Activated CD4-positive, alpha-beta T cell treated with anti-CD3 and anti-CD28 coated beads for 36 hours (primary cell): ENCODE measurements around the gene RPP25. TPM values are rescaled to one million over a fixed set of nuclear protein-coding genes. Genes with fewer than 3 reads are reported as not detected.
"Not testable (repeated sequence)": the region's sequence is repeated elsewhere in the genome, so short reads cannot be mapped to it uniquely, and the experiment has no call there.

Source experiments
- ATAC-seq: fragments of 200-7000 bp; cut with Tn5 transposase; one replicate; pipeline ENCODE4 v1.10.0; 2021; ENCODE audit warnings: mild to moderate bottlenecking, moderate library complexity
- CTCF ChIA-PET: fragments of 350-600 bp; sonication (Branson Sonifier 250); formaldehyde crosslinking; loops from one replicate; lab custom pipeline; 2021; ENCODE audit warnings: antibody characterized with exemption; lab: Charles Lee
- POLR2A ChIA-PET: fragments of 350-600 bp; sonication (Branson Sonifier 250); formaldehyde crosslinking; loops from one replicate; lab custom pipeline; 2021; ENCODE audit warnings: antibody characterized with exemption, inconsistent platforms; lab: Charles Lee
- DNase-seq: peaks from one replicate; pipeline ENCODE4 v3.0.0-alpha.2; 2020
- H3K27ac Mint-ChIP-seq: one replicate; pipeline ENCODE4 v1.8.0; 2021; ENCODE audit warnings: mixed read lengths
- H3K27me3 Mint-ChIP-seq: one replicate; pipeline ENCODE4 v1.8.0; 2021; ENCODE audit warnings: mixed read lengths
- H3K36me3 Mint-ChIP-seq: one replicate; pipeline ENCODE4 v1.8.0; 2021; ENCODE audit warnings: low read depth, mixed read lengths
- H3K4me1 Mint-ChIP-seq: one replicate; pipeline ENCODE4 v1.8.0; 2021; ENCODE audit warnings: mixed read lengths
- H3K4me3 Mint-ChIP-seq: one replicate; pipeline ENCODE4 v1.8.0; 2021; ENCODE audit warnings: mild to moderate bottlenecking, moderate library complexity, mixed read lengths
- H3K9me3 Mint-ChIP-seq: one replicate; pipeline ENCODE4 v1.8.0; 2021; ENCODE audit warnings: low read depth, mixed read lengths
- intact Hi-C, 2 experiments: fragments of 100-400 bp; cut with DNase I in 1 of 2; cut with micrococcal nuclease in 1 of 2; formaldehyde crosslinking; loops; one replicate each; pipeline versions ENCODE4 v1.14.2 to v1.15.1; 2022 to 2024; cut with DNase I, micrococcal nuclease
- total RNA-seq, 2 experiments: library from RNA; stranded (reverse); gene quantifications; one replicate each; pipeline ENCODE4 v1.2.3, GENCODE V29; 2021

The RPP25 gene
- total RNA-seq, 2 experiments from 2014 or later, result 5.4 to 6.2 TPM

GRCh38 chr15:74928771-74929198 lies 27.8 kb downstream of the RPP25 start:
- POLR2A ChIA-PET, result no interaction called here
- Mint-ChIP-seq H3K4me3 (no peak overlapping the region), H3K4me1 (peaks cover 7% of the 10 kb centered on the region), H3K36me3 (peaks cover 35% of the 10 kb centered on the region), H3K9me3 (no peaks in the 10 kb centered on the region), H3K27me3 (no peaks in the 10 kb centered on the region), H3K27ac (no peak overlapping the region)
- CTCF ChIA-PET, result interaction anchor here (0.6 kb wide), 1 partner anchor 20 kb away, joined by 3 read pairs; no protein-coding TSS in a partner anchor
- no peak for DNase-seq
- ATAC-seq, result no peak
- intact Hi-C loops, result no loop called here

- Mint-ChIP-seq H3K4me3 (no peak overlapping the region), H3K27me3 (no peaks in the 10 kb centered on the region), H3K9me3 (no peaks in the 10 kb centered on the region), H3K36me3 (peaks cover 51% of the 10 kb centered on the region), H3K27ac (no peak overlapping the region), H3K4me1 (peaks cover 5% of the 10 kb centered on the region)
- intact Hi-C loops, result no loop called here
- ChIA-PET POLR2A (interaction anchor here (1.4 kb wide), 1 partner anchor 9 kb away, joined by 3 read pairs; no protein-coding TSS in a partner anchor), CTCF (interaction anchor here (1.4 kb wide), 1 partner anchor 23 kb away, joined by 7 read pairs; no protein-coding TSS in a partner anchor)
- no peak for DNase-seq
- no peak for ATAC-seq
Measured at GRCh38 chr15:74924525-74924924, 32.0 kb downstream of the RPP25 start.

GRCh38 chr15:74920456-74920855 lies 36.1 kb downstream of the RPP25 start:
- DNase-seq, result no peak
- intact Hi-C loops, result no loop called here
- Mint-ChIP-seq H3K27ac (no peak overlapping the region), H3K36me3 (peaks cover 54% of the 10 kb centered on the region), H3K27me3 (no peaks in the 10 kb centered on the region), H3K4me3 (no peak overlapping the region), H3K4me1 (peaks cover 5% of the 10 kb centered on the region), H3K9me3 (no peaks in the 10 kb centered on the region)
- ChIA-PET POLR2A (no interaction called here), CTCF (interaction anchor here (0.5 kb wide), 1 partner anchor 109 kb away, joined by 3 read pairs; no protein-coding TSS in a partner anchor)
- no peak for ATAC-seq

- POLR2A ChIA-PET, result interaction anchor here (1.4 kb wide), 1 partner anchor 11 kb away, joined by 5 read pairs; the partner anchor contains the start of gene FAM219B
- no peaks in the 10 kb centered on the region for H3K4me1 Mint-ChIP-seq
Measured at GRCh38 chr15:74917676-74918075, 38.9 kb downstream of the RPP25 start.

GRCh38 chr15:74913799-74914198 lies 42.8 kb downstream of the RPP25 start:
- POLR2A ChIA-PET, result not testable (repeated sequence)

More at GRCh38 chr15:74917676-74918075, 38.9 kb downstream of the RPP25 start:
- Mint-ChIP-seq H3K4me3 (no peak overlapping the region), H3K27ac (no peak overlapping the region), H3K9me3 (no peaks in the 10 kb centered on the region), H3K36me3 (peaks cover 59% of the 10 kb centered on the region), H3K27me3 (no peaks in the 10 kb centered on the region)
- CTCF ChIA-PET, result interaction anchor here (0.6 to 1.5 kb wide), 3 partner anchors 10 to 296 kb away, joined by 3 to 4 read pairs (median 3); no protein-coding TSS in a partner anchor
- DNase-seq (no peak), ATAC-seq (no peak)
- intact Hi-C loops, result no loop called here

GRCh38 chr15:74913041-74913440 lies 43.5 kb downstream of the RPP25 start:
- H3K27ac Mint-ChIP-seq, result no peak overlapping the region
- CTCF ChIA-PET, result interaction anchor here (0.7 to 4.8 kb wide), 3 partner anchors 12 to 455 kb away, joined by 3 to 40 read pairs (median 3); no protein-coding TSS in a partner anchor
- no peaks in the 10 kb centered on the region for H3K27me3 Mint-ChIP-seq

More at GRCh38 chr15:74913799-74914198, 42.8 kb downstream of the RPP25 start:
- CTCF ChIA-PET, result interaction anchor here (0.5 to 1.2 kb wide), 2 partner anchors 106 to 454 kb away, joined by 3 read pairs; no protein-coding TSS in a partner anchor
- H3K4me3 Mint-ChIP-seq, H3K27me3 Mint-ChIP-seq, ATAC-seq, DNase-seq, H3K27ac Mint-ChIP-seq, intact Hi-C loops, H3K4me1 Mint-ChIP-seq, H3K9me3 Mint-ChIP-seq: not testable (repeated sequence)
- H3K36me3 Mint-ChIP-seq, result peaks cover 41% of the 10 kb centered on the region

GRCh38 chr15:74908635-74909034 lies 47.9 kb downstream of the RPP25 start:
- peaks cover 36% of the 10 kb centered on the region for H3K36me3 Mint-ChIP-seq
- DNase-seq (no peak), ATAC-seq (no peak)
- ChIA-PET CTCF (interaction anchor here (0.5 to 4.8 kb wide), 5 partner anchors 8 to 227 kb away, joined by 3 to 40 read pairs (median 4); no protein-coding TSS in a partner anchor), POLR2A (interaction anchor here (0.7 kb wide), 1 partner anchor 295 kb away, joined by 4 read pairs; no protein-coding TSS in a partner anchor)
- no peak overlapping the region for H3K4me3 Mint-ChIP-seq
- H3K9me3 Mint-ChIP-seq, result no peaks in the 10 kb centered on the region
- H3K27me3 Mint-ChIP-seq, result no peaks in the 10 kb centered on the region
- no peak overlapping the region for H3K27ac Mint-ChIP-seq
- H3K4me1 Mint-ChIP-seq, result peaks cover 29% of the 10 kb centered on the region
- intact Hi-C loops, result loop anchor here in 1 of 2 experiments (5.0 kb wide), 1 partner anchor 294 kb away; the partner anchor contains the start of gene C15orf39

More at GRCh38 chr15:74913041-74913440, 43.5 kb downstream of the RPP25 start:
- Mint-ChIP-seq H3K4me3 (no peak overlapping the region), H3K9me3 (no peaks in the 10 kb centered on the region), H3K4me1 (no peaks in the 10 kb centered on the region), H3K36me3 (peaks cover 39% of the 10 kb centered on the region)
- DNase-seq (no peak), ATAC-seq (no peak)
- POLR2A ChIA-PET, result no interaction called here
- intact Hi-C loops, result no loop called here

GRCh38 chr15:74907163-74907870 lies 49.3 kb downstream of the RPP25 start:
- Mint-ChIP-seq H3K4me1 (peaks cover 31% of the 10 kb centered on the region), H3K27ac (peak overlapping the region; percentile 94), H3K4me3 (peak overlapping the region; percentile 92), H3K9me3 (no peaks in the 10 kb centered on the region), H3K36me3 (peaks cover 31% of the 10 kb centered on the region), H3K27me3 (no peaks in the 10 kb centered on the region)
- DNase-seq, result no peak
- POLR2A ChIA-PET, result interaction anchor here (0.6 to 1.7 kb wide), 4 partner anchors 18 to 201 kb away, joined by 3 to 7 read pairs (median 5); partner anchors contain the start of genes COX5A and MPI
- peak; percentile 36 for ATAC-seq
- intact Hi-C loops, result loop anchor here in 1 of 2 experiments (5.0 kb wide), 1 partner anchor 295 kb away; the partner anchor contains the start of gene C15orf39
- CTCF ChIA-PET, result interaction anchor here (0.6 to 2.9 kb wide), 12 partner anchors 10 to 692 kb away, joined by 3 to 11 read pairs (median 4); no protein-coding TSS in a partner anchor

GRCh38 chr15:74906450-74907162 lies 50.0 kb downstream of the RPP25 start, which contains the start of gene FAM219B:
Gene FAM219B (minus strand): TSS chr15:74906851. CDS start chr15:74906800, 51 bp downstream.
- intact Hi-C loops, result loop anchor here (1.0 to 5.0 kb wide), 6 partner anchors 16 to 296 kb away; partner anchors contain the start of genes C15orf39 (in 1 of the 2), COX5A (in 1 of the 2), MPI (in 1 of the 2) and SCAMP2 (in 1 of the 2)
- DNase-seq (peak; percentile 88), ATAC-seq (peak; percentile 88)
- Mint-ChIP-seq H3K27me3 (no peaks in the 10 kb centered on the region), H3K4me3 (peak within 1 kb of the TSS; percentile 92), H3K36me3 (peaks cover 33% of the 10 kb centered on the region), H3K9me3 (no peaks in the 10 kb centered on the region), H3K27ac (peak within 1 kb of the TSS; percentile 94), H3K4me1 (peaks cover 37% of the 10 kb centered on the region)
- CTCF ChIA-PET, result interaction anchor here (0.6 to 2.9 kb wide), 14 partner anchors 9 to 270 kb away, joined by 3 to 11 read pairs (median 4); no protein-coding TSS in a partner anchor
- POLR2A ChIA-PET, result interaction anchor here (0.6 to 1.7 kb wide), 7 partner anchors 11 to 202 kb away, joined by 3 to 7 read pairs (median 4); partner anchors contain the start of genes COX5A and MPI

- Mint-ChIP-seq H3K4me3 (peak overlapping the region; percentile 92), H3K9me3 (no peaks in the 10 kb centered on the region), H3K27ac (peak overlapping the region; percentile 70), H3K36me3 (peaks cover 32% of the 10 kb centered on the region), H3K4me1 (peaks cover 40% of the 10 kb centered on the region), H3K27me3 (no peaks in the 10 kb centered on the region)
- peak; percentile 42 for ATAC-seq
- intact Hi-C loops, result loop anchor here (1.0 to 5.0 kb wide), 6 partner anchors 16 to 296 kb away; partner anchors contain the start of genes C15orf39 (in 1 of the 2), COX5A (in 1 of the 2), MPI (in 1 of the 2) and SCAMP2 (in 1 of the 2)
- peak; percentile 60 for DNase-seq
- CTCF ChIA-PET, result interaction anchor here (0.6 to 2.9 kb wide), 13 partner anchors 8 to 270 kb away, joined by 3 to 11 read pairs (median 5); no protein-coding TSS in a partner anchor
- POLR2A ChIA-PET, result interaction anchor here (1.0 to 1.7 kb wide), 6 partner anchors 11 to 112 kb away, joined by 3 to 7 read pairs (median 4); partner anchors contain the start of genes COX5A and MPI
Measured at GRCh38 chr15:74906067-74906449, 50.5 kb downstream of the RPP25 start.
